ENCODE measurements around the gene ATF3.

The ATF3 gene

DNA sequence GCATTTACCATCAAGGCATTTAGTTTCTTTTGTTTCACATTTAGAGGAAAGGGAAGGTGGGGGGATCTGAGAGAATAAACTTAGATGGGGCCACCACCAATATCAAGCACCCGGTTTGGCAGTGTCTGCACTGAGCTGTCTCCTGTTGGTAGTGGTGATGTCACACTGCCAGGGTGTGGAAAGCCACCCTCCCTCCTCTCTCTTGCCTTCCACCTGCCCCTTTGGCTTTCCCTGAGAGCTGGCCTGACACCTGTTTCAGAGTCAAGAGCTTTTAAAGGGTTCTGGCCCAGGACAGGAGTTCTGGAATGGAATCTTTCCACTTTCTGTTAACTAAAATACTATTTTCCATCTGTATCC is 13.4 kb downstream of the ATF3 start:
- no peak for DNase-seq (ENCODE audit: low read depth)
- TF ChIP-seq, protein P1, sequence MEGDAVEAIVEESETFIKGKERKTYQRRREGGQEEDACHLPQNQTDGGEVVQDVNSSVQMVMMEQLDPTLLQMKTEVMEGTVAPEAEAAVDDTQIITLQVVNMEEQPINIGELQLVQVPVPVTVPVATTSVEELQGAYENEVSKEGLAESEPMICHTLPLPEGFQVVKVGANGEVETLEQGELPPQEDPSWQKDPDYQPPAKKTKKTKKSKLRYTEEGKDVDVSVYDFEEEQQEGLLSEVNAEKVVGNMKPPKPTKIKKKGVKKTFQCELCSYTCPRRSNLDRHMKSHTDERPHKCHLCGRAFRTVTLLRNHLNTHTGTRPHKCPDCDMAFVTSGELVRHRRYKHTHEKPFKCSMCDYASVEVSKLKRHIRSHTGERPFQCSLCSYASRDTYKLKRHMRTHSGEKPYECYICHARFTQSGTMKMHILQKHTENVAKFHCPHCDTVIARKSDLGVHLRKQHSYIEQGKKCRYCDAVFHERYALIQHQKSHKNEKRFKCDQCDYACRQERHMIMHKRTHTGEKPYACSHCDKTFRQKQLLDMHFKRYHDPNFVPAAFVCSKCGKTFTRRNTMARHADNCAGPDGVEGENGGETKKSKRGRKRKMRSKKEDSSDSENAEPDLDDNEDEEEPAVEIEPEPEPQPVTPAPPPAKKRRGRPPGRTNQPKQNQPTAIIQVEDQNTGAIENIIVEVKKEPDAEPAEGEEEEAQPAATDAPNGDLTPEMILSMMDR (conservative IDR thresholded peaks at IDR 0.05; ENCODE audit: low read length), result no peak
- no peak overlapping the region for H3K4me3 ChIP-seq (ENCODE audit: low read length)

DNA sequence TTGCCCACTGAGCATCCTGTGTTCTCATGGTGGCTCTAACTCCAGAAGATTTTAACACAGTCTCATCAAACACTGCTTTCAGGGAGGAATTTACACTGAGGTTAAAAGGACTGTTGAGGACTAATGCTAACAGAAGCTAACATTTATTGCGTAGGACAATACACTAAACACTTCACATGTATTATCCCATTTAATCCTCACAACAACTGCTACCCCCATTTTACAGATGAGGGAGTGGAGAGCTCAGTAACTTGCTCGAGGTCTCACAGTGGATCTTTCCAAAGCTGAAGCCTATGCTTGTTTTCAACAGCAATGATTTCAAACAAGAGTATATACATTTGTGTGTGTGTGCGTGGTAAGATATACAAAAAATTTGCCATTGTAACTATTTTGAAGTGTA is 13.9 kb downstream of the ATF3 start:
- no peak overlapping the region for H3K4me3 ChIP-seq (ENCODE audit: low read length)
- no peak for DNase-seq (ENCODE audit: low read depth)
- TF ChIP-seq, protein P1 (conservative IDR thresholded peaks at IDR 0.05; ENCODE audit: low read length), result no peak

DNA sequence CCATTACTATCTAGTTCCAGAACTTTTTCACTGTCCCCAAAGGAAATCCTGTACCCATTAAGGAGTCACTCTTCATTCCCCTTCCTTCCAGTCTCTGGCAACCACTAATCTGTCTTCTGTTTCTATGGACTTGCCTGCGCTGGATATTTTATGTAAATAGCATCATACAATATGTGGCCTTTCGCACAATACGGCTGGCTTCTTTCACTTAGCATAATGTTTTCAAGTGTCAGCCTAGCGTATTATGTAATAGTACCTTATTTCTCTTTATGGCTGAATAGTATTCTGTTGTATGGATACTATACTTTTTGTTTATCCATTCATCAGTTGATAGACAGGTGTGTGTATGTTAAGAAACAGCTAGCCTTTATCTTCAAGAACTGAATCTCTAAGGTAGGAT is 14.3 kb downstream of the ATF3 start:
- no peak overlapping the region for H3K4me3 ChIP-seq (ENCODE audit: low read length)
- TF ChIP-seq, protein P1 (conservative IDR thresholded peaks at IDR 0.05; ENCODE audit: low read length), result no peak
- no peak for DNase-seq (ENCODE audit: low read depth)

DNA sequence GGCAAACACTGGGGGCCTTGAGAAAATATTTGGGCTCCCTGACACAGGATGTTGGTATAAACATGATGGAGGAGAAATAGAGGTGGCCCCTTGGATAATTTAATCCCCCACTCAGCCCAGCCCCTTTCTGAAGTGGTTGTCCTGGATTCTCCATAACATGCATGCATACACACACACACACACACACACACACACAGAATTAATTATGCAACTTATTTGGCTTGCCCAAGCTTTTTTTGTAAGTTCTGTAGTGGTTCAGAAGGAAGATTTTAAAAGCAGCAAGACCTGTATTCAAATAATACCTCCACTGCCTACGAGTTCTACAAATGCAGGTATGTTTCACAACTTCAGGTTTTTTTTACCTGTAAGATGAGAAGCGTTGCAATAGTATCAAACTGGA is 15.0 kb downstream of the ATF3 start:
- no peak overlapping the region for H3K4me3 ChIP-seq (ENCODE audit: low read length)
- TF ChIP-seq, protein P1 (conservative IDR thresholded peaks at IDR 0.05; ENCODE audit: low read length), result no peak
- no peak for DNase-seq (ENCODE audit: low read depth)

DNA sequence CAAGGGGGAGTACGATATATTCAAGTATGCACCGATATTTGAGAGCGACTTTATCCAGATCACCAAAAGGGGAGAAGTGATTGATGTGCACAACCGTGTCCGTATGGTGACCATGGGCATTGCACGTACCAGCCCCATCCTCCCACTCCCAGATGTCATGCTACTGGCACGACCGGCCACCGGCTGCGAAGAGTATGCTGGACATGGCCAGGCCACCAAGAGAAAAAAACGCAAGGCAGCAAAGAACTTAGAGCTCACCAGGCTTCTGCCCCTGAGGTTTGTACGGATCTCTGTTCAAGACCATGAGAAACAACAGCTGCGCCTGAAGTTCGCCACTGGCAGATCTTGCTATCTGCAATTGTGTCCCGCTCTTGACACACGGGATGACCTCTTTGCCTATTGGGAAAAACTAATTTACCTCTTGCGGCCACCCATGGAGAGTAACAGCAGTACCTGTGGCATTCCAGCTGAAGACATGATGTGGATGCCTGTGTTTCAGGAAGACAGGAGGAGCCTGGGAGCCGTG is 16.5 kb downstream of the ATF3 start:
- no peak for DNase-seq (ENCODE audit: low read depth)
- TF ChIP-seq, protein P1 (conservative IDR thresholded peaks at IDR 0.05; ENCODE audit: low read length), result no peak
- no peak overlapping the region for H3K4me3 ChIP-seq (ENCODE audit: low read length)

DNA sequence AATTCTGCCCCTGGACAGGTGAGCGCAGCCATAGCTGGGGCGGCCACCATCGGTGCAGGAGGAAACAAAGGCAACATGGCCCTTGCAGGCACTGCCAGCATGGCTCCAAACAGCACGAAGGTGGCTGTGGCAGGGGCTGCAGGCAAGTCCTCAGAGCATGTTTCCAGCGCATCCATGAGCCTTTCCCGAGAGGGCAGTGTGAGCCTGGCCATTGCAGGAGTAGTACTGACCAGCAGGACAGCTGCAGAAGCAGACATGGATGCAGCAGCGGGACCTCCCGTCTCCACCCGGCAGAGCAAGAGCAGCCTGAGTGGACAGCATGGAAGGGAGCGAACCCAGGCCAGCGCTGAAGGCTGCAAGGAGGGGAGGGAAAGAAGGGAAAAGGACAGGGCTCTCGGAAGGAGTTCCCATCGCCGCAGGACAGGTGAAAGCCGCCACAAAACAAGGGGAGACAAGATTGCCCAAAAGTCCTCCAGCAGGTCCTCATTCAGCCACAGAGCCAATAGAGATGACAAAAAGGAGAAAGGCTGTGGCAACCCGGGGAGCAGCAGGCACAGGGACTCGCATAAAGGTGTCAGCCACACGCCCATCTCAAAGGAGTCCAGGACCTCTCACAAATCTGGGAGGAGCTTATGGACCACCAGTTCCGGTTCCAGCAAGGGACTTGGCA is 17.4 kb downstream of the ATF3 start:
- TF ChIP-seq, protein P1 (conservative IDR thresholded peaks at IDR 0.05; ENCODE audit: low read length), result no peak
- DNase-seq (ENCODE audit: low read depth), result no peak

DNA sequence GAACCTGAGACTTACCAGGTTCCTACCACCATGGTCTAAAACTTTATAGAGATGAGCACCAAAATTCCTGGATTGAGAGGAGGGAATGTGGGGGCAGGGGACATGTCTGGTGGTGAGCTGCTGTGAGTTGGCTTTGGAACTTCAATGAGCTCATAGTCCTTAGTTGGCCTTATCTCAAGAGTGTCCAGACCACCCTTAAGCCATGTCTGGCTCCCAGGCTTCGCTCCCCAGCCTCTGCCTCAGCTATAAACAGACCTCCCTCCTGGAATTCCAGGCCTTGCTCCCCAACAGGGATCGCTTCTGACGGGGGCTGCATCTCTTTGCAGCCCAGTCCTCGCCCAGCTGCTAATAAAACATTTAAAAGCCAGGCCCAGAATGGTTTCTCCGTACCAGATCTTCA is 19.5 kb downstream of the ATF3 start:
- TF ChIP-seq, protein P1 (conservative IDR thresholded peaks at IDR 0.05; ENCODE audit: low read length), result no peak
- no peak overlapping the region for H3K4me3 ChIP-seq (ENCODE audit: low read length)
- DNase-seq (ENCODE audit: low read depth), result no peak

More for the DNA sequence above, 17.4 kb downstream of the ATF3 start:
- H3K4me3 ChIP-seq (ENCODE audit: low read length), result no peak overlapping the region
